Activated CD4-positive, alpha-beta T cell treated with anti-CD3 and anti-CD28 coated beads for 1 hour (primary cell): Measurements from ENCODE around the gene CARS1.
"Not testable (repeated sequence)": the region's sequence is repeated elsewhere in the genome, so short reads cannot be mapped to it uniquely, and the experiment has no call there.

Source experiments
- DNase-seq: peaks from one replicate; pipeline ENCODE4 v3.0.0-alpha.2; 2020

CARS1 gene

GRCh38 chr11:3089236-3090061, 32.2 kb upstream of the CARS1 start:
- no peak for DNase-seq

- no peak for DNase-seq
Observed at GRCh38 chr11:3088806-3089205, 31.6 kb upstream of the CARS1 start.

GRCh38 chr11:3087821-3088800, 30.9 kb upstream of the CARS1 start:
- no peak for DNase-seq

- no peak for DNase-seq
Observed at GRCh38 chr11:3087373-3087772, 30.1 kb upstream of the CARS1 start.

GRCh38 chr11:3086671-3087150, 29.5 kb upstream of the CARS1 start:
- no peak for DNase-seq

- no peak for DNase-seq
Observed at GRCh38 chr11:3086114-3086513, 28.9 kb upstream of the CARS1 start.

- DNase-seq, result no peak
Observed at GRCh38 chr11:3085052-3085451, 27.8 kb upstream of the CARS1 start.

- DNase-seq, result no peak
Observed at GRCh38 chr11:3083321-3083720, 26.1 kb upstream of the CARS1 start.

- no peak for DNase-seq
Observed at GRCh38 chr11:3081386-3081751, 24.1 kb upstream of the CARS1 start.

GRCh38 chr11:3080733-3081385, 23.6 kb upstream of the CARS1 start:
- DNase-seq, result no peak

- no peak for DNase-seq
Observed at GRCh38 chr11:3080104-3080503, 22.9 kb upstream of the CARS1 start.

- DNase-seq, result no peak
Observed at GRCh38 chr11:3077846-3078440, 20.7 kb upstream of the CARS1 start.

GRCh38 chr11:3077189-3077836, 20.1 kb upstream of the CARS1 start:
- no peak for DNase-seq

GRCh38 chr11:3074912-3075589, 17.8 kb upstream of the CARS1 start:
- DNase-seq, result no peak

GRCh38 chr11:3073029-3073435, 15.8 kb upstream of the CARS1 start:
- DNase-seq, result no peak

GRCh38 chr11:3069425-3069824, 12.2 kb upstream of the CARS1 start:
- no peak for DNase-seq

GRCh38 chr11:3066308-3066707, 9.1 kb upstream of the CARS1 start:
- not testable (repeated sequence) for DNase-seq

- not testable (repeated sequence) for DNase-seq
Observed at GRCh38 chr11:3064709-3065108, 7.5 kb upstream of the CARS1 start.

- DNase-seq, result not testable (repeated sequence)
Observed at GRCh38 chr11:3063876-3064275, 6.7 kb upstream of the CARS1 start.

- DNase-seq, result not testable (repeated sequence)
Observed at GRCh38 chr11:3063432-3063831, 6.2 kb upstream of the CARS1 start.

- DNase-seq, result no peak
Observed at GRCh38 chr11:3060436-3061025, 3.3 kb upstream of the CARS1 start.
